ENCODE measurements around the gene CAMSAP1.

The CAMSAP1 gene

GRCh38 chr9:135847833-135848232 lies 59.5 kb downstream of the CAMSAP1 start:
- DNase-seq (ENCODE audit: insufficient read length, low spot score) (no peak), FAIRE-seq (no peak)
- no peak for TF ChIP-seq PAX5 (IDR thresholded peaks at IDR 0.05; ENCODE audit: insufficient read depth, low read length, severe bottlenecking)
- TF ChIP-seq SPI1 (IDR thresholded peaks at IDR 0.05; ENCODE audit: low read depth, low read length): no peak

GRCh38 chr9:135840539-135840938 lies 66.8 kb downstream of the CAMSAP1 start:
- FAIRE-seq (no peak), DNase-seq (ENCODE audit: insufficient read length, low spot score) (no peak)
- TF ChIP-seq POLR2AphosphoS5 (IDR thresholded peaks at IDR 0.05; ENCODE audit: low read depth, low read length): no peak

GRCh38 chr9:135840107-135840506 lies 67.2 kb downstream of the CAMSAP1 start:
- TF ChIP-seq POU2F2 (IDR thresholded peaks at IDR 0.05; ENCODE audit: low read depth, low read length) (no peak), POLR2AphosphoS5 (IDR thresholded peaks at IDR 0.05; ENCODE audit: low read depth, low read length) (no peak), PAX5 (IDR thresholded peaks at IDR 0.05; ENCODE audit: insufficient read depth, low read length, severe bottlenecking) (no peak), POLR2A (IDR thresholded peaks at IDR 0.05; ENCODE audit: low read depth, low read length) (no peak), TAF1 (IDR thresholded peaks at IDR 0.05; ENCODE audit: low read depth, low read length) (no peak), SPI1 (IDR thresholded peaks at IDR 0.05; ENCODE audit: low read depth, low read length) (no peak)
- no peak for FAIRE-seq
- DNase-seq (ENCODE audit: insufficient read length, low spot score): no peak

GRCh38 chr9:135839516-135839915 lies 67.8 kb downstream of the CAMSAP1 start:
- TF ChIP-seq TAF1 (IDR thresholded peaks at IDR 0.05; ENCODE audit: low read depth, low read length) (no peak), PAX5 (IDR thresholded peaks at IDR 0.05; ENCODE audit: insufficient read depth, low read length, severe bottlenecking) (no peak), POU2F2 (IDR thresholded peaks at IDR 0.05; ENCODE audit: low read depth, low read length) (no peak), POLR2A (IDR thresholded peaks at IDR 0.05; ENCODE audit: low read depth, low read length) (no peak), SPI1 (IDR thresholded peaks at IDR 0.05; ENCODE audit: low read depth, low read length) (no peak), POLR2AphosphoS5 (IDR thresholded peaks at IDR 0.05; ENCODE audit: low read depth, low read length) (no peak)
- no peak for DNase-seq (ENCODE audit: insufficient read length, low spot score)
- no peak for FAIRE-seq

GRCh38 chr9:135835131-135835530 lies 72.2 kb downstream of the CAMSAP1 start:
- no peak for DNase-seq (ENCODE audit: insufficient read length, low spot score)
- TF ChIP-seq POLR2AphosphoS5 (IDR thresholded peaks at IDR 0.05; ENCODE audit: low read depth, low read length) (no peak), POU2F2 (IDR thresholded peaks at IDR 0.05; ENCODE audit: low read depth, low read length) (no peak), TAF1 (IDR thresholded peaks at IDR 0.05; ENCODE audit: low read depth, low read length) (no peak), POLR2A (IDR thresholded peaks at IDR 0.05; ENCODE audit: low read depth, low read length) (no peak), PAX5 (IDR thresholded peaks at IDR 0.05; ENCODE audit: insufficient read depth, low read length, severe bottlenecking) (no peak), SPI1 (IDR thresholded peaks at IDR 0.05; ENCODE audit: low read depth, low read length) (no peak)
- FAIRE-seq: no peak

GRCh38 chr9:135833864-135834263 lies 73.5 kb downstream of the CAMSAP1 start:
- TF ChIP-seq TAF1 (IDR thresholded peaks at IDR 0.05; ENCODE audit: low read depth, low read length) (no peak), SPI1 (IDR thresholded peaks at IDR 0.05; ENCODE audit: low read depth, low read length) (no peak), POLR2A (IDR thresholded peaks at IDR 0.05; ENCODE audit: low read depth, low read length) (no peak), POLR2AphosphoS5 (IDR thresholded peaks at IDR 0.05; ENCODE audit: low read depth, low read length) (no peak), PAX5 (IDR thresholded peaks at IDR 0.05; ENCODE audit: insufficient read depth, low read length, severe bottlenecking) (no peak), POU2F2 (IDR thresholded peaks at IDR 0.05; ENCODE audit: low read depth, low read length) (no peak)
- DNase-seq (ENCODE audit: insufficient read length, low spot score) (no peak), FAIRE-seq (no peak)

- DNase-seq (ENCODE audit: insufficient read length, low spot score) (no peak), FAIRE-seq (no peak)
- TF ChIP-seq SPI1 (IDR thresholded peaks at IDR 0.05; ENCODE audit: low read depth, low read length) (no peak), TAF1 (IDR thresholded peaks at IDR 0.05; ENCODE audit: low read depth, low read length) (no peak), POLR2AphosphoS5 (IDR thresholded peaks at IDR 0.05; ENCODE audit: low read depth, low read length) (no peak), POLR2A (IDR thresholded peaks at IDR 0.05; ENCODE audit: low read depth, low read length) (no peak), PAX5 (IDR thresholded peaks at IDR 0.05; ENCODE audit: insufficient read depth, low read length, severe bottlenecking) (no peak), POU2F2 (IDR thresholded peaks at IDR 0.05; ENCODE audit: low read depth, low read length) (no peak)
Measured at GRCh38 chr9:135830496-135830895, 76.8 kb downstream of the CAMSAP1 start.

- DNase-seq (ENCODE audit: insufficient read length, low spot score): no peak
- no peak for FAIRE-seq
- TF ChIP-seq PAX5 (IDR thresholded peaks at IDR 0.05; ENCODE audit: insufficient read depth, low read length, severe bottlenecking): no peak
Measured at GRCh38 chr9:135828656-135829055, 78.7 kb downstream of the CAMSAP1 start.

- FAIRE-seq (no peak), DNase-seq (ENCODE audit: insufficient read length, low spot score) (no peak)
Measured at GRCh38 chr9:135827866-135828580, 79.3 kb downstream of the CAMSAP1 start.

GRCh38 chr9:135827301-135827700 lies 80.0 kb downstream of the CAMSAP1 start:
- DNase-seq (ENCODE audit: insufficient read length, low spot score): no peak
- FAIRE-seq: no peak

More at GRCh38 chr9:135827866-135828580, 79.3 kb downstream of the CAMSAP1 start:
- TF ChIP-seq POU2F2 (IDR thresholded peaks at IDR 0.05; ENCODE audit: low read depth, low read length) (no peak), TAF1 (IDR thresholded peaks at IDR 0.05; ENCODE audit: low read depth, low read length) (no peak), POLR2AphosphoS5 (IDR thresholded peaks at IDR 0.05; ENCODE audit: low read depth, low read length) (no peak), POLR2A (IDR thresholded peaks at IDR 0.05; ENCODE audit: low read depth, low read length) (no peak), PAX5 (IDR thresholded peaks at IDR 0.05; ENCODE audit: insufficient read depth, low read length, severe bottlenecking) (no peak), SPI1 (IDR thresholded peaks at IDR 0.05; ENCODE audit: low read depth, low read length) (no peak)

More at GRCh38 chr9:135827301-135827700, 80.0 kb downstream of the CAMSAP1 start:
- TF ChIP-seq SPI1 (IDR thresholded peaks at IDR 0.05; ENCODE audit: low read depth, low read length) (no peak), POLR2A (IDR thresholded peaks at IDR 0.05; ENCODE audit: low read depth, low read length) (no peak), POU2F2 (IDR thresholded peaks at IDR 0.05; ENCODE audit: low read depth, low read length) (no peak), POLR2AphosphoS5 (IDR thresholded peaks at IDR 0.05; ENCODE audit: low read depth, low read length) (no peak), PAX5 (IDR thresholded peaks at IDR 0.05; ENCODE audit: insufficient read depth, low read length, severe bottlenecking) (no peak), TAF1 (IDR thresholded peaks at IDR 0.05; ENCODE audit: low read depth, low read length) (no peak)

All from GM12891 (cell line).